ENCODE results near the gene ALG8. TPM values are rescaled to one million over a fixed set of nuclear protein-coding genes. Genes with fewer than 3 reads are reported as not detected.
A peak's percentile ranks its signal among the peaks of the same experiment; 100 is the strongest.

ALG8 gene
- total RNA-seq, 4 donors from 2014 or later = 14.8 to 21.6 (median 15.8) TPM

- ATAC-seq = no peak
- no peak for TF ChIP-seq POLR2AphosphoS5 (IDR thresholded peaks at IDR 0.05)
- no peak for TF ChIP-seq POLR2A (IDR thresholded peaks at IDR 0.05)
- no peak for TF ChIP-seq EP300 (IDR thresholded peaks at IDR 0.05)
- TF ChIP-seq, protein P1, sequence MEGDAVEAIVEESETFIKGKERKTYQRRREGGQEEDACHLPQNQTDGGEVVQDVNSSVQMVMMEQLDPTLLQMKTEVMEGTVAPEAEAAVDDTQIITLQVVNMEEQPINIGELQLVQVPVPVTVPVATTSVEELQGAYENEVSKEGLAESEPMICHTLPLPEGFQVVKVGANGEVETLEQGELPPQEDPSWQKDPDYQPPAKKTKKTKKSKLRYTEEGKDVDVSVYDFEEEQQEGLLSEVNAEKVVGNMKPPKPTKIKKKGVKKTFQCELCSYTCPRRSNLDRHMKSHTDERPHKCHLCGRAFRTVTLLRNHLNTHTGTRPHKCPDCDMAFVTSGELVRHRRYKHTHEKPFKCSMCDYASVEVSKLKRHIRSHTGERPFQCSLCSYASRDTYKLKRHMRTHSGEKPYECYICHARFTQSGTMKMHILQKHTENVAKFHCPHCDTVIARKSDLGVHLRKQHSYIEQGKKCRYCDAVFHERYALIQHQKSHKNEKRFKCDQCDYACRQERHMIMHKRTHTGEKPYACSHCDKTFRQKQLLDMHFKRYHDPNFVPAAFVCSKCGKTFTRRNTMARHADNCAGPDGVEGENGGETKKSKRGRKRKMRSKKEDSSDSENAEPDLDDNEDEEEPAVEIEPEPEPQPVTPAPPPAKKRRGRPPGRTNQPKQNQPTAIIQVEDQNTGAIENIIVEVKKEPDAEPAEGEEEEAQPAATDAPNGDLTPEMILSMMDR (IDR thresholded peaks at IDR 0.05) = no peak
- Histone ChIP-seq H3K36me3 (peaks cover 0 to 4% of the 10 kb centered on the region in 2 donors), H3K4me3 (no peak overlapping the region), H3K27me3 (no peaks in the 10 kb centered on the region), H3K4me1 (peaks cover 0 to 55% (median 11%) of the 10 kb centered on the region in 3 donors), H3K27ac (peak overlapping the region in 1 of 4 donors; percentile 3), H3K9me3 (no peaks in the 10 kb centered on the region)
- 60 to 65% methylated on average over 3 to 4 of the region's 6 CpGs for WGBS, 2 donors (ENCODE audit: low coverage in 1 of 2)
These were observed 27.5 kb upstream of the ALG8 start for GRCh38 chr11:78166855-78167469.

DNA sequence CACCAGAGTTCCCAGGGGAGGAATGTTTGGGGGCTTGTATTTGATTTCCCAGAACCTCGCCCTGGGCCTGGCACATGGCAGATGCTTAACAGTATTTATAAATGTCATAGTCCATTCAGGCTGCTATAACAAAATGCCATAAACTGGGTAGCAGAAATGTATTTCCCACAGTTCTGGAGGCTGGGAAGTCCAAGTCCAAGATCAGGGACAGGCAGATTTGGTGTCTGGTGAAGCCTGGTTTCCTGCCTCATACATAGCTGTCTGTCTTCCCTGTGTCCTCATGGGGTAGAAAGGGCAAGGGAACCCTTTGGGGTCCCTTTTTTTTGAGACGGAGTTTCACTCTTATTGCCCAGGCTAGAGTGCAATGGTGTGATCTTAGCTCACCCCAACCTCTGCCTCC lies 25.0 kb upstream of the ALG8 start:
- H3K4me3 ChIP-seq = no peak overlapping the region
- no peak for ATAC-seq
- no peaks in the 10 kb centered on the region for H3K9me3 ChIP-seq
- H3K4me1 ChIP-seq = peaks cover 0 to 60% (median 10%) of the 10 kb centered on the region in 3 donors
- H3K36me3 ChIP-seq = no peaks in the 10 kb centered on the region
- TF ChIP-seq POLR2AphosphoS5 (IDR thresholded peaks at IDR 0.05) = no peak
- no peak for TF ChIP-seq EP300 (IDR thresholded peaks at IDR 0.05)
- TF ChIP-seq POLR2A (IDR thresholded peaks at IDR 0.05) = no peak
- TF ChIP-seq, protein P1 (IDR thresholded peaks at IDR 0.05) = no peak
- no peak overlapping the region for H3K27ac ChIP-seq
- 60 to 100% methylated on average over 1 of the region's 2 CpGs for WGBS, 2 donors (ENCODE audit: low coverage in 1 of 2)
- H3K27me3 ChIP-seq = no peaks in the 10 kb centered on the region

DNA sequence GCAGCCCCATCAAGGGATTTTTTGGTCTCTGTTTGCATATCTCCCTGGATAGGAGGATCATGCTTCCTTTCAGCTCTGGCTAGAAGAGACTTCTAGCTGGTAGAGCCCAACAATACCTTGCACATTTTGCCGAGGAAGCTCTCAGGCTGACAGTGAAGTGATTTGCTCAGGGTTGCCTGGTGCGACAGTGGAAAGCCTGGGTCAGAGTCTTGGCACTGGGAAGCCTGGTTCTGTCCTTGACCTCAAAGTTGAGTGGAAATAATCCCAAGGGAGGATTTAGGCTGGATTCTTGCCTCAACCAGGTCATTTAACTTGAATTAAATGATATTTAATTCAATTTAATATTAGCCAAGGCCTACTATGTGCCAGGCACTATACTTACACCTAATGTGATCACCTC lies 24.4 kb upstream of the ALG8 start:
- 80 to 83% methylated on average over 1 of the region's 2 CpGs for WGBS, 2 donors (ENCODE audit: low coverage in 1 of 2)

DNA sequence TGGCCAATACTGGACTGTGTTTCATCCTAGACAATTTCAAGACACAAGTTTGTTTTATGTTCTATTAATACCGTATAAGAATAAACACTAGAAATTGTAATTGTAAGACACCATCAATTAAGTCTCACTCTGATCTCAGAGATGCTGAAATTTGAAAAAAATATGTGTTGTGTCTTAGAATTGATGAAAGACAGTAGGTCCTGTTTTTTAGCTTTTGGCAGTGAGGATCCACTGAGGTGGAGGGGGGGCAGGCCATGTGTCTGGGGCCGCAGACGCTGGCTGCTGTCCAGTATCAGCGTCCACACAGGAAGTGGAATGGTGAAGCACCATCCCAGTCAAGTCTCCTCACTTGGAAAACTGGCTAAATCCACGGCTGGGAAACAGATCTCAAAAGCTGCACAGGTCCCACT lies 22.5 kb upstream of the ALG8 start:
- Histone ChIP-seq H3K4me1 (peaks cover 0 to 47% (median 9%) of the 10 kb centered on the region in 3 donors), H3K27me3 (no peaks in the 10 kb centered on the region), H3K36me3 (no peaks in the 10 kb centered on the region), H3K9me3 (no peaks in the 10 kb centered on the region), H3K27ac (peak overlapping the region in 2 of 4 donors; percentile 50 to 51), H3K4me3 (no peak overlapping the region)
- 1 to 13% methylated on average over 3 to 5 of the region's 5 CpGs for WGBS, 2 donors (ENCODE audit: low coverage in 1 of 2)
- TF ChIP-seq POLR2AphosphoS5 (IDR thresholded peaks at IDR 0.05) (no peak), POLR2A (IDR thresholded peaks at IDR 0.05) (no peak), EP300 (IDR thresholded peaks at IDR 0.05) (no peak)
- TF ChIP-seq, protein P1 (IDR thresholded peaks at IDR 0.05) = no peak
- peak; percentile 47 for ATAC-seq

More for the DNA sequence above, 24.4 kb upstream of the ALG8 start:
- ATAC-seq = no peak
- no peaks in the 10 kb centered on the region for H3K36me3 ChIP-seq
- no peak overlapping the region for H3K4me3 ChIP-seq
- no peak overlapping the region for H3K27ac ChIP-seq
- peaks cover 0 to 60% (median 9%) of the 10 kb centered on the region in 3 donors for H3K4me1 ChIP-seq
- no peaks in the 10 kb centered on the region for H3K9me3 ChIP-seq
- no peaks in the 10 kb centered on the region for H3K27me3 ChIP-seq
- TF ChIP-seq POLR2A (IDR thresholded peaks at IDR 0.05) = no peak
- no peak for TF ChIP-seq EP300 (IDR thresholded peaks at IDR 0.05)
- TF ChIP-seq POLR2AphosphoS5 (IDR thresholded peaks at IDR 0.05) = no peak
- TF ChIP-seq, protein P1 (IDR thresholded peaks at IDR 0.05) = no peak

DNA sequence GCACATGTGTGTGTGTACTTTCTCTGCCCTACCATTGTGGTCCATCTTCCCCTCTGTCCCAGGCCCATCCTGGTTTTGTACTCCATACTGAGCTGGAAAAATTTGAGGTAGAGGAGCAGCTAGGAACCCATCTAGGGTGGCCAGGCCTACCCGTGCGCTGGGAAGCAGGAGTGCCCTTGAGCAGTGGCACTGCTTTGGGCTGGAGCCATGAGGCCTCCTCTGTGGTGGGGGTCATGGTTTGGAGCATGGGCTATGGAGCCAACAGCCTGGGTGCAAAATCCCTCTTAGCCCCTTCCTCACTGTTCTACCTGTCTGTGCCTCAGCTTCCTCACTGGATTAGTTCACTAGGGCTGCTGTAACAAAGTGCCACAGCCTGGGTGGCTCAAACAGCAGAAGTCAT lies 21.9 kb upstream of the ALG8 start:
- WGBS, 2 donors (ENCODE audit: low coverage in 1 of 2) = 100% methylated on average over 2 of the region's 2 CpGs
- Histone ChIP-seq H3K4me3 (no peak overlapping the region), H3K4me1 (peaks cover 0 to 45% (median 9%) of the 10 kb centered on the region in 3 donors), H3K36me3 (no peaks in the 10 kb centered on the region), H3K9me3 (no peaks in the 10 kb centered on the region), H3K27me3 (no peaks in the 10 kb centered on the region), H3K27ac (peak overlapping the region in 2 of 4 donors; percentile 48 to 51)
- no peak for ATAC-seq
- no peak for TF ChIP-seq POLR2A (IDR thresholded peaks at IDR 0.05)
- TF ChIP-seq EP300 (IDR thresholded peaks at IDR 0.05) = no peak
- TF ChIP-seq POLR2AphosphoS5 (IDR thresholded peaks at IDR 0.05) = no peak
- TF ChIP-seq, protein P1 (IDR thresholded peaks at IDR 0.05) = no peak
